ENCODE measurements around the gene RNASE9.

DNA sequence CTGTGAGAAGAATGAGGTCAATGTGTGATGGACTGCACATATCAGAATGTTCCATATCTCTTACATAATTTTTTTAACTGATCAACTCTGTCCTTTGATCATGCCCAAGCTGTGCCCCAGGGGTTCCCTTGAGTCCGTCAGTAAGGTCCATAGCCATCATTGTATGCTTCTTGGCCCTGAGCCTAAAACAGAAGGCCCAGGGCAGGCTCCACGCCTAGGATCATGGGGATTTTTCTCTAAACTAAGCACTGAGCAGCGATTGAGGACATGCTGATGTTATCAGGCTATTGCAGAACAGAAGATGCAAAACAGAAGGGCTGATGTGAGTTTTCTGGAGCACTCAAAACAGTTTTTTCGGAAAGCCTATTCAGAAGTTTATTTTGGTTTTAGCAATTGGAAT, 20.9 kb downstream of the RNASE9 start:
- TF ChIP-seq, protein P1, sequence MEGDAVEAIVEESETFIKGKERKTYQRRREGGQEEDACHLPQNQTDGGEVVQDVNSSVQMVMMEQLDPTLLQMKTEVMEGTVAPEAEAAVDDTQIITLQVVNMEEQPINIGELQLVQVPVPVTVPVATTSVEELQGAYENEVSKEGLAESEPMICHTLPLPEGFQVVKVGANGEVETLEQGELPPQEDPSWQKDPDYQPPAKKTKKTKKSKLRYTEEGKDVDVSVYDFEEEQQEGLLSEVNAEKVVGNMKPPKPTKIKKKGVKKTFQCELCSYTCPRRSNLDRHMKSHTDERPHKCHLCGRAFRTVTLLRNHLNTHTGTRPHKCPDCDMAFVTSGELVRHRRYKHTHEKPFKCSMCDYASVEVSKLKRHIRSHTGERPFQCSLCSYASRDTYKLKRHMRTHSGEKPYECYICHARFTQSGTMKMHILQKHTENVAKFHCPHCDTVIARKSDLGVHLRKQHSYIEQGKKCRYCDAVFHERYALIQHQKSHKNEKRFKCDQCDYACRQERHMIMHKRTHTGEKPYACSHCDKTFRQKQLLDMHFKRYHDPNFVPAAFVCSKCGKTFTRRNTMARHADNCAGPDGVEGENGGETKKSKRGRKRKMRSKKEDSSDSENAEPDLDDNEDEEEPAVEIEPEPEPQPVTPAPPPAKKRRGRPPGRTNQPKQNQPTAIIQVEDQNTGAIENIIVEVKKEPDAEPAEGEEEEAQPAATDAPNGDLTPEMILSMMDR (tag by site-specific recombination; IDR thresholded peaks at IDR 0.05), result no peak
- TF ChIP-seq ZNF404 (tag by site-specific recombination; IDR thresholded peaks at IDR 0.05) (no peak), ZNF324 (tag by site-specific recombination; IDR thresholded peaks at IDR 0.05) (no peak), TCF7L2 (IDR thresholded peaks at IDR 0.05; ENCODE audit: borderline replicate concordance, low read depth, low read length) (no peak), RBAK (tag by site-specific recombination; IDR thresholded peaks at IDR 0.05) (no peak)

Data from HEK293 (cell line).